GM10266 (cell line): Measurements from ENCODE around the gene ZNF221.
"Not testable (repeated sequence)": the region's sequence is repeated elsewhere in the genome, so short reads cannot be mapped to it uniquely, and the experiment has no call there.

Experiments
- DNase-seq: peaks from one replicate; pipeline ENCODE4 v3.0.0; 2012; ENCODE audit errors: extremely low spot score
- TF ChIP-seq, protein P1 (sequence below): IDR thresholded peaks from 2 replicates; pipeline ENCODE4 v1.5.1; 2012; ENCODE audit warnings: mild to moderate bottlenecking, low read depth; ENCODE audit not compliant: control insufficient read depth, insufficient read depth; ENCODE audit errors: missing control alignments

The ZNF221 gene

DNA sequence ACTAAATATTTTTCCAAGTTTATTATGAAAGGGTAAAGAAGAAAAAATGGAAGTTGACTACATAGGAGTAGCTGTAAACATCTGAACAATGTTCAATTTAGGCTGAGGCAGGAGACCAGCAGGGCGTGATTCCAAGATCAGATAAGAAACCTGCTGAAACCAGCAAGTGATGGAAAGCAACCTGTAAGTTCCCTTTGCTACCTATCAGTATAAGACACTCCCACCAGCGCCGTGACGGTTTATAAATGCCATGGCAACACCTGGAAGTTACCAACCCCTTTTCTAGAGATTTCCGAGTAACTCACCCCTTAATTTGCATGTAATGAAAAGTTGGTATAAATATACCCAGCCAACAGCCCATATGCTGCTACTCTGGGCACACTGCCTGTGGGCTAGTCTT lies 14.8 kb upstream of the ZNF221 start:
- no peak for DNase-seq
- TF ChIP-seq, protein P1, sequence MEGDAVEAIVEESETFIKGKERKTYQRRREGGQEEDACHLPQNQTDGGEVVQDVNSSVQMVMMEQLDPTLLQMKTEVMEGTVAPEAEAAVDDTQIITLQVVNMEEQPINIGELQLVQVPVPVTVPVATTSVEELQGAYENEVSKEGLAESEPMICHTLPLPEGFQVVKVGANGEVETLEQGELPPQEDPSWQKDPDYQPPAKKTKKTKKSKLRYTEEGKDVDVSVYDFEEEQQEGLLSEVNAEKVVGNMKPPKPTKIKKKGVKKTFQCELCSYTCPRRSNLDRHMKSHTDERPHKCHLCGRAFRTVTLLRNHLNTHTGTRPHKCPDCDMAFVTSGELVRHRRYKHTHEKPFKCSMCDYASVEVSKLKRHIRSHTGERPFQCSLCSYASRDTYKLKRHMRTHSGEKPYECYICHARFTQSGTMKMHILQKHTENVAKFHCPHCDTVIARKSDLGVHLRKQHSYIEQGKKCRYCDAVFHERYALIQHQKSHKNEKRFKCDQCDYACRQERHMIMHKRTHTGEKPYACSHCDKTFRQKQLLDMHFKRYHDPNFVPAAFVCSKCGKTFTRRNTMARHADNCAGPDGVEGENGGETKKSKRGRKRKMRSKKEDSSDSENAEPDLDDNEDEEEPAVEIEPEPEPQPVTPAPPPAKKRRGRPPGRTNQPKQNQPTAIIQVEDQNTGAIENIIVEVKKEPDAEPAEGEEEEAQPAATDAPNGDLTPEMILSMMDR, result no peak

- DNase-seq, result no peak
- TF ChIP-seq, protein P1, result no peak
Measured at GRCh38 chr19:43939557-43940260, 11.3 kb upstream of the ZNF221 start.

DNA sequence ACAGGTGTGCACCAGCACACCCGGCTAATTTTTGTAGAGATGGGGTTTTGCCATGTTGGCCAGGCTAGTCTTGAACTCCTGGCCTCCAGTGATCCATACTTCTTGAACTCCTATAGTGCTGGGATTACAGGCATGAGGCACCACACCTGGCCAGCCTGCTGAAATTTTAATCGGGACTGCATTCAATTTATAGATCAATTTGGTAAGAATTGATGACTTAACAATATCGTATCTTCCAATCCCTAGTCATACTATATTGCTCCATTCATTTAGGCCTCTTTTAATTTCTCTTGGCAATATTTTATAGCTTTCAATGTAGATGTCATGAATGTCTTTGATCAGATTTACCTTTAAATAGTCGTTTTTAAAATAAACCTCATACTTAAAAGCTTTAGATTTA lies 10.3 kb upstream of the ZNF221 start:
- TF ChIP-seq, protein P1, result no peak
- no peak for DNase-seq

GRCh38 chr19:43941209-43941608 lies 9.8 kb upstream of the ZNF221 start:
- TF ChIP-seq, protein P1, result no peak

DNA sequence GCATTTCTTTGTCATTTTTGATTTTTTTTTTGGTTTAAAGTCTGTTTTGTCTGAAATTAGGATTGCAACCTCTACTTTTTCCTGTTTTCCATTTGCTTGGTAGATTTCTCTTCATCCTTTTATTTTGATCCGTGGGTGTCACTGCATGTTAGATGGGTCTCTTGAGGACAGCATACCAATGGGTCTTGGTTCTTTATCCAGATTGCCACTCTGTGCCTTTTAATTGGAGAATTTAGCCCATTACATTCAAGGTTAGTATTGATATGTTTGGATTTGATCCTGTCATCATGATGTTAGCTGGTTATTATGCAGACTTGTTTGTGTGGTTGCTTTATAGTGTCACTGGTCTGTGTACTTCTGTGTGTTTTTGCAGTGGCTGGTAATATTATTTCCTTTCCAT lies 3.6 kb upstream of the ZNF221 start:
- DNase-seq, result not testable (repeated sequence)

More at GRCh38 chr19:43941209-43941608, 9.8 kb upstream of the ZNF221 start:
- no peak for DNase-seq

- not testable (repeated sequence) for DNase-seq
Measured at GRCh38 chr19:43949803-43950202, 1.2 kb upstream of the ZNF221 start.

DNA sequence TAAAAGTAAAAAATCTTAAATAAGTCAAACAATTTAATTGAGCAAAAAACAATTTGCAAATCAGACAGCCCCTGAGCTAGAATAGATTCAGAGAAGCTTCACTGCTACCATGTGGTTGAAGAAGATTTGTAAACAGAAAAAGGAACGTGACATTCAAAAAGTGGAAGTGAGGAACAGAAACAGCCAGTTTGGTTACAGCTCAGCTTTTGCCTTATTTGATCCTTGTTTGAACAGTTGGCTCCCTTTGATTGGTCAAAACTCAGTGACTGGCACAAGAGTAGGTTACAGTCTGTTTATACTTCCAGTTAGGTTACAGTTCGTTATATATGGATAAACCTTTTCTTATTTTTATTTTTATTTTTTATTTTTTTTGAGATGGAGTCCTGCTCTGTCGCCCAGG lies 5.8 kb downstream of the ZNF221 start:
- no peak for DNase-seq
- TF ChIP-seq, protein P1, result no peak

DNA sequence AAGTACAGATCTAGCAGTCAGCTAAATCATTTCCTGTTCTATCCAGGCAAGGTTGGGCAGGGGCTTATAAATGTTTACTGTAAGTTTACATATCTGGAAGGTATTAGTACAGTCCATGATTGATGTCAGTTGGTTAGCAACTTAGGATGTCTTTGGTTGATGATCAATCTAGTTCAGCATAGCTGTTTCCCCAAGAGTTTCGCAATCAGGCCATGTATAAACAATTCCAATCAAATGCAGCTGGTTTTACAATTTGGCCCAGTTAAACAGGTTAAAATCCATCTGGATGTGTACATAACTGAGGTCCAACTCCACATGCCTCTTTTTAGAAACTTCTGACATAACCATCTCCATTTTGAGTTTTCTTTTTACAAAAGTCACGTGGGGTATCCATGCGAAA lies 6.9 kb downstream of the ZNF221 start:
- no peak for DNase-seq
- TF ChIP-seq, protein P1, result no peak

DNA sequence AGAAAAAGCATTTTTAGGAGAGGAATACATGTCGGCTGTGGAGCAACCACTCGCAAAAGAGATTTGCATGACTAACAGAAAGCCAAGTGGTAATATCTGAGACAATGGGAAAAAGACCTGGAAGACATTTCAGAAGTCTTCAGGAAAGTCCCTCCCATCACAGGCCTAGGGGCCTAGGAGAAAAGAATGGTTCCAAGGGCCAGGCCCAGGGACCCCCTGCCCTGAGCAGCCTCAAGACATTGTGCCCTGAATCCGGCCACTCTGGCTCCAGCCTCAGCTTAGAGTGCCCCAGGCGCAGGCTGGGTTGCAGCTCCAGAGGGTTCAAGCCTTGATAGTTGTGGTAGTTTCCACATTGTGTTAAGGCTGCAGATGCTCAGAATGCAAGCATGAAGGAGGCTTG lies 9.4 kb downstream of the ZNF221 start:
- no peak for DNase-seq
- TF ChIP-seq, protein P1, result no peak
